GM21619 (cell line): ENCODE results near the gene TOMM5.

ENCODE experiments used
- ATAC-seq: cut with Tn5 transposase; IDR thresholded peaks from one replicate; pipeline ENCODE4 v1.9.1; 2021; ENCODE audit not compliant: unreplicated experiment

The TOMM5 gene

GRCh38 chr9:37563806-37564513 is 28.4 kb downstream of the TOMM5 start:
- ATAC-seq: no peak

GRCh38 chr9:37562826-37563225 is 29.6 kb downstream of the TOMM5 start:
- no peak for ATAC-seq

- no peak for ATAC-seq
Observed at GRCh38 chr9:37561682-37562081, 30.7 kb downstream of the TOMM5 start.

- ATAC-seq: no peak
Observed at GRCh38 chr9:37559855-37560592, 32.4 kb downstream of the TOMM5 start.

GRCh38 chr9:37559125-37559524 is 33.3 kb downstream of the TOMM5 start:
- ATAC-seq: no peak

- no peak for ATAC-seq
Observed at GRCh38 chr9:37555786-37556185, 36.6 kb downstream of the TOMM5 start.

GRCh38 chr9:37554318-37554717 is 38.1 kb downstream of the TOMM5 start:
- ATAC-seq: no peak

GRCh38 chr9:37551888-37552287 is 40.5 kb downstream of the TOMM5 start:
- ATAC-seq: no peak

- ATAC-seq: no peak
Observed at GRCh38 chr9:37551468-37551867, 40.9 kb downstream of the TOMM5 start.

- ATAC-seq: no peak
Observed at GRCh38 chr9:37550781-37551180, 41.6 kb downstream of the TOMM5 start.

- no peak for ATAC-seq
Observed at GRCh38 chr9:37549527-37549926, 42.9 kb downstream of the TOMM5 start.

GRCh38 chr9:37547328-37547878 is 45.0 kb downstream of the TOMM5 start:
- ATAC-seq: no peak

GRCh38 chr9:37543468-37543867 is 48.9 kb downstream of the TOMM5 start:
- no peak for ATAC-seq

GRCh38 chr9:37542895-37543294 is 49.5 kb downstream of the TOMM5 start:
- ATAC-seq: no peak

- no peak for ATAC-seq
Observed at GRCh38 chr9:37542488-37542887, 49.9 kb downstream of the TOMM5 start.

- no peak for ATAC-seq
Observed at GRCh38 chr9:37541465-37541864, 50.9 kb downstream of the TOMM5 start.

- no peak for ATAC-seq
Observed at GRCh38 chr9:37540634-37541033, 51.8 kb downstream of the TOMM5 start.

GRCh38 chr9:37539634-37540033 is 52.8 kb downstream of the TOMM5 start:
- no peak for ATAC-seq
